22Rv1 (cell line): ENCODE data around the gene EHD4.

ENCODE experiments used
- ZFX ChIP-seq: fragments of 450-650 bp; IDR thresholded peaks from 2 replicates; pipeline ENCODE4 v1.6.1; 2017; ENCODE audit warnings: antibody characterized with exemption, borderline replicate concordance
- TF ChIP-seq, protein P1 (sequence below): fragments of 450-650 bp; IDR thresholded peaks from 2 replicates; pipeline ENCODE4 v1.5.1; 2017; ENCODE audit warnings: mild to moderate bottlenecking

DNA sequence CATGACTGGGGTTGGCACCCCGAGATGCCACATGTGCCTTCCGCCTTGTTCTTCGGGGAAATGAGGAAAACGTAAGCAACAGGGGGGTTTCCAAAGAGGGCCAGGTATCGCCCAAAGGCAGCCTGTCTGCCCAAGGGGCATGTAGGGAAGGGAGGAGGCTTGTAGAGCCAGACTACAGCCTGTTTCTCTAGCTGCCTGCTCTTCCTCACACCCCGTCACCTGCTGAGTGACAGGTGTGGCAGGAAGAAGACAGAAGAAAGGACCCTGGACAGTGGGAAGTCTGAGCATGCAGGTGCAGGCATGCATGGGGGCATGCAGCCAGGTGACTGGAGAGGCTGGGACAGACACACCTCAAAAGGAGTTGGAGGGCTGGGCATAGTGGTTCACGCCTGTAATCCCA is 38.7 kb upstream of the EHD4 start:
- TF ChIP-seq ZFX = no peak
- TF ChIP-seq, protein P1, sequence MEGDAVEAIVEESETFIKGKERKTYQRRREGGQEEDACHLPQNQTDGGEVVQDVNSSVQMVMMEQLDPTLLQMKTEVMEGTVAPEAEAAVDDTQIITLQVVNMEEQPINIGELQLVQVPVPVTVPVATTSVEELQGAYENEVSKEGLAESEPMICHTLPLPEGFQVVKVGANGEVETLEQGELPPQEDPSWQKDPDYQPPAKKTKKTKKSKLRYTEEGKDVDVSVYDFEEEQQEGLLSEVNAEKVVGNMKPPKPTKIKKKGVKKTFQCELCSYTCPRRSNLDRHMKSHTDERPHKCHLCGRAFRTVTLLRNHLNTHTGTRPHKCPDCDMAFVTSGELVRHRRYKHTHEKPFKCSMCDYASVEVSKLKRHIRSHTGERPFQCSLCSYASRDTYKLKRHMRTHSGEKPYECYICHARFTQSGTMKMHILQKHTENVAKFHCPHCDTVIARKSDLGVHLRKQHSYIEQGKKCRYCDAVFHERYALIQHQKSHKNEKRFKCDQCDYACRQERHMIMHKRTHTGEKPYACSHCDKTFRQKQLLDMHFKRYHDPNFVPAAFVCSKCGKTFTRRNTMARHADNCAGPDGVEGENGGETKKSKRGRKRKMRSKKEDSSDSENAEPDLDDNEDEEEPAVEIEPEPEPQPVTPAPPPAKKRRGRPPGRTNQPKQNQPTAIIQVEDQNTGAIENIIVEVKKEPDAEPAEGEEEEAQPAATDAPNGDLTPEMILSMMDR = no peak
